SHP77 (cell line): ENCODE data around the gene CAPN13.

ENCODE experiments used
- DNase-seq, 2 experiments: peaks; one replicate each; lab custom pipeline; 2025; lab: John Stamatoyannopoulos, UW

Gene CAPN13

DNA sequence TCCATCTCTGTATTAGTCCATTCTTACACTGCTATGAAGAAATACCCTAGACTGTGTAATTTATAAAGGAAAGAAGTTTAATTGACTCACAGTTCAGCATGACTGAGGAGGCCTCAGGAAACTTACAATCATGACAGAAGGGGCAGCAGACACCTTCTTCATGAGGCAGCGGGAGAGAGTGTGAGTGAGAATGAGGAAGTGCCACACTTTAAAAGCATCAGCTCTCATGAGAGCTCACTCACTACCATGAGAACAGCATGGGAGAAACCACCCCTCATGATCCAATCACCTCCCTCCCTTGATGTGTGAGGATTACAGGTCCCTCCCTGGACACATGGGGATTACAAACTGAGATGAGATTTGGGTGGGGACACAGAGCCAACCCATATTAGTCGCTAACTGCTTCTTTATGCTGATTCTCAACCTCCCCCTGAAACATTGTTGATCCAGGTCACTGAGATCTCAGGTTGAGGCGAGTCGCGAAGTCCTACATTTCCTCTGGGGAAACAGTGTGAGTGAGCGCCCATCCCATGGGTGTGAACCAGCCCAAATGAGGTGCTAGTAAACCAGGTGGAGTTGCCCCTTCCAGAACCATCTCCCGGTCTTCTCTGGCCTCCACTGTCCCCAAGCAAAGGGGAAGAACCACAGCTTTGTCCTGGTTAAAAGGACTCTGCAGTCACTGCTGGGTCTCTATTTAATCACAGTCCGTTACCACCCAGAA is 123.8 kb downstream of the CAPN13 start:
- DNase-seq = no peak

DNA sequence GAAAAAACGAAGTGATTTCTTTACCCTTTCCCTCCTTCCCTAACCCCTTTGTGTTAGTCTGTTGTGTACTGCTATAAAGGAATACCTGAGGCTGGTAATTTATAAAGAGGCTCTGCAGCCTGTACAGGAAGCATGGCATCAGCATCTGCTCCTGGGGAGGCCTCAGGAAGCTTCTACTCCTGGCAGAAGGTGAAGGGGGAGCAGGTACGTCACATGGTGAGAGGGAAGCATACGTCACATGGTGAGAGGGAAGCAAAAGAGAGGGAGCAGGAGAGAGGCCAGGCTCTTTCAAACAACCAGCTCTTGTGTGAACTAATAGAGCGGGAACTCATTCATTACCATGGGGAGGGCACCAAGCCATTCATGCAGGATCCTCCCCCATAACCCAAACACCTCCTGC is 126.2 kb downstream of the CAPN13 start:
- DNase-seq = no peak

- DNase-seq = no peak
These were observed 127.1 kb downstream of the CAPN13 start for GRCh38 chr2:30680121-30680520.

DNA sequence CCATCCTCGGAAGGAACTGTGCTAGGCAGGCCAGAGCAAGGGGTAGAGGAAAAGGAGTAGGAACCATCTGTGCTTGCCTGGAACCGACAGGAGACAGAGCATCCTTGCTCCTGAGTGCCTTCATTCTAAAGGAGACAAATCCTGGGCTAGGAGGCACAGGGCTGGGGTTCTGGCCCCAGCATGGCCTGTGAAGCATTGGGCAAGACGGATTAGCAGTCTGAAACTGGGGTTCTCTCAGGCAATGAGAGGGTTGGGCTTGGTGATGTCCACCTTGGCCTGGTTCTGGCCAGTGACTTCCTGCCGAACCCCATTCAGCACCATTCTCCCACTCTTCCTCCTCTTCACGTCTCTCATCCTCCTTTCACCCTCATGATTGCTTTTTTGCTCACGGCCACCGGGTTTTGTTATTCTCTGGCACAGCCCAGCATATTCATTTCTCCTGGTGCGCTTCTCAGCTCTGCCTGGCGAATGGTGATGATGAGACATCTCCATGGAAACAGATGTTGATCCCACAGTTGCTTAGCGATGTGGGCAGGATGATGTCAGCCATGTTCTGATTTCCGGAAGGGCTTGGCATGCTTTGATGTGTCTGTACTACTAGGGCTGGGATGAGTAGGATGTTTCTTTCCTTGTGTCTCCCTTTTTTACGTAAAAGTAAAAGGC is 127.7 kb downstream of the CAPN13 start:
- no peak for DNase-seq

GRCh38 chr2:30678410-30679137 is 128.7 kb downstream of the CAPN13 start:
- no peak for DNase-seq

- DNase-seq = no peak
These were observed 129.3 kb downstream of the CAPN13 start for GRCh38 chr2:30677861-30678385.

DNA sequence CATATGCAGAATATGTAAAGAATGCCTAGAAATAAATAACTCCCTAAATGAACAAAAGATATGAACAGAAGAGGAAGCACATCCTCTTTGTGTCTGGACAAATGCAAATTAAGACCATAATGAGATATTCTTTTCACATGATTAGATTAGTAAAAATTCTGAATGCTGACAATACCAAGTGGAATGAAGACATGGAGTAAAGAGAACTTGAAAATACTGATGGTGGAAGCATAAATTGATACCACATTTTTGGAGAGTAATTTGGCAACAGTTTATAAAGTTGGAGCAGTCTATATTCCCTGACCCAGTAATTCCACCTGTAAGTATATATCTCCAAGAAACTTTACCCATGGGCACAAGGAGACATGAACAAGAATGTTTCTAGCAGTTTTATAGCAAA is 130.0 kb downstream of the CAPN13 start:
- no peak for DNase-seq

DNA sequence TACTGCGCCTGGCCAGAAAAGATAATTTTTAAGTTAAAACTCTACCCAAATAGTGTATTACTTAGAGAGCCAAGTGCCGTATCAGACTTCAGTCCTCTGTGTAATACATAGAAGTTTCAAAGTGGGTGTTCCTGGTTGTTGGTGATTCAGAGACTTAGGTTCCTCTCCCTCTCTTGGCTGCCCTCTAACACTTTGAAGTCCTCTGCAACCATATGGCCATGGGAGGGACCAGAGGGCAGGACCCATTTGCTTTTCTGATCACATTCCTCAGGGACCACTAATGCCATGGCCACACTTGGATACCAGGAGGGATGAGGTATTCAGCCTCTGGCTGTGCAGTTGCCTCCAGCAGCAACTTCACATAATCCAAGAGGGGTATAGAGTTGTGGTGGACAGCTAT is 131.5 kb downstream of the CAPN13 start:
- no peak for DNase-seq

GRCh38 chr2:30673127-30673526 is 134.1 kb downstream of the CAPN13 start:
- DNase-seq = no peak
